Ovary (tissue), 9 donors: ENCODE results near the gene LAMC3. TPM values are rescaled to one million over a fixed set of nuclear protein-coding genes. Genes with fewer than 3 reads are reported as not detected.

ENCODE experiments used
- DNase-seq, 5 donors: peaks; one replicate each; pipeline ENCODE4 v3.0.0-alpha.2; 2019 to 2020
- H3K27ac ChIP-seq, 2 donors: fragments of 200-600 bp; one replicate each; pipeline versions ENCODE4 v1.5.1 to v1.8.0; 2019 to 2022
- H3K27me3 ChIP-seq: fragments of 200-600 bp; one replicate; pipeline ENCODE4 v1.8.0; 2022
- H3K36me3 ChIP-seq: fragments of 200-600 bp; sonication (generic); one replicate; pipeline ENCODE4 v1.5.1; 2019
- H3K4me1 ChIP-seq: one replicate; pipeline ENCODE4 v1.8.1; 2013; ENCODE audit warnings: mild to moderate bottlenecking, moderate library complexity; ENCODE audit not compliant: insufficient read depth
- H3K4me3 ChIP-seq: fragments of 200-600 bp; sonication (generic); one replicate; pipeline ENCODE4 v1.5.1; 2017
- H3K9me3 ChIP-seq, 2 donors: fragments of 200-600 bp in 1 of 2; sonication (generic) in 1 of 2; one replicate each; pipeline versions ENCODE4 v1.5.1 to v1.8.1; 2013 to 2019; ENCODE audit warnings: mild to moderate bottlenecking in 1 of 2, moderate library complexity in 1 of 2
- EP300 ChIP-seq: sonication (generic); formaldehyde crosslinking; IDR thresholded peaks from one replicate; pipeline ENCODE4 v1.6.1; 2017; ENCODE audit warnings: antibody characterized with exemption
- POLR2A ChIP-seq: fragments of 450-650 bp; IDR thresholded peaks from one replicate; pipeline ENCODE4 v1.6.1; 2017; ENCODE audit warnings: antibody characterized with exemption, mild to moderate bottlenecking, moderate library complexity
- WGBS, 3 donors: extraction: QIAGEN DNeasy Blood & Tissue Kit in 1 of 3; methylation state at CpG; one replicate each; pipeline versions ENCODE4 v1.1.5 to v1.1.7; 2013 to 2017; 5-methylcytosine and 5-hydroxymethylcytosine counted together
- intact Hi-C, 4 donors: fragments of 100-400 bp; cut with DNase I; formaldehyde crosslinking; loops; one replicate each; pipeline versions ENCODE4 v1.11.0 to v1.15.1; 2022 to 2023
- polyA plus RNA-seq, 2 donors: library from polyadenylated mRNA; stranded (reverse); fragments of 200-250 nt in 1 of 2; fragments of 350-450 nt in 1 of 2; fragmentation: Illumina TruSeq in 1 of 2; extraction: RNeasy Lipid Tissue Mini Kit (QIAGEN cat#74804) in 1 of 2; gene quantifications; one replicate each; pipeline ENCODE4 v1.2.3, GENCODE V29; 2013 to 2014
- total RNA-seq, 7 donors: library from RNA; depleted of rRNA in 2 of 7; stranded (reverse); fragments of >200 nt in 2 of 7; fragmentation: NEBNext Ultra II Directional in 3 of 7; extraction: Animal tissue kit (Norgen Biotek cat#: 25700) in 3 of 7; gene quantifications; one replicate each; pipeline versions ENCODE4 v1.1.0 to v1.2.4, GENCODE V29; 2016 to 2023
- TF ChIP-seq, protein P1 (sequence below), 3 donors: fragments of 450-650 bp in 2 of 3; fragments of 200-600 bp in 1 of 3; IDR thresholded peaks; one replicate each; pipeline versions ENCODE4 v1.5.1 to v1.8.0; 2016 to 2022; ENCODE audit warnings: antibody characterized with exemption in 3 of 3, mild to moderate bottlenecking in 1 of 3
- donor health status: DM: no; HTN: no; CAD: no; lungs with moderate emphysema.
- donor health status: DM: no; HTN: no; CAD: no.
- donor health status: Bipolar disorder and iron deficiency.
- donor health status: DM: yes; HTN: yes; CAD: no.
- donor health status: DM: no; HTN: no; CAD: no.
- donor health status: DM: yes; HTN: yes; CAD: no.

Gene LAMC3
- total and polyA plus RNA-seq, 9 donors, result 0.48 to 5.7 (median 1.8) TPM

DNA sequence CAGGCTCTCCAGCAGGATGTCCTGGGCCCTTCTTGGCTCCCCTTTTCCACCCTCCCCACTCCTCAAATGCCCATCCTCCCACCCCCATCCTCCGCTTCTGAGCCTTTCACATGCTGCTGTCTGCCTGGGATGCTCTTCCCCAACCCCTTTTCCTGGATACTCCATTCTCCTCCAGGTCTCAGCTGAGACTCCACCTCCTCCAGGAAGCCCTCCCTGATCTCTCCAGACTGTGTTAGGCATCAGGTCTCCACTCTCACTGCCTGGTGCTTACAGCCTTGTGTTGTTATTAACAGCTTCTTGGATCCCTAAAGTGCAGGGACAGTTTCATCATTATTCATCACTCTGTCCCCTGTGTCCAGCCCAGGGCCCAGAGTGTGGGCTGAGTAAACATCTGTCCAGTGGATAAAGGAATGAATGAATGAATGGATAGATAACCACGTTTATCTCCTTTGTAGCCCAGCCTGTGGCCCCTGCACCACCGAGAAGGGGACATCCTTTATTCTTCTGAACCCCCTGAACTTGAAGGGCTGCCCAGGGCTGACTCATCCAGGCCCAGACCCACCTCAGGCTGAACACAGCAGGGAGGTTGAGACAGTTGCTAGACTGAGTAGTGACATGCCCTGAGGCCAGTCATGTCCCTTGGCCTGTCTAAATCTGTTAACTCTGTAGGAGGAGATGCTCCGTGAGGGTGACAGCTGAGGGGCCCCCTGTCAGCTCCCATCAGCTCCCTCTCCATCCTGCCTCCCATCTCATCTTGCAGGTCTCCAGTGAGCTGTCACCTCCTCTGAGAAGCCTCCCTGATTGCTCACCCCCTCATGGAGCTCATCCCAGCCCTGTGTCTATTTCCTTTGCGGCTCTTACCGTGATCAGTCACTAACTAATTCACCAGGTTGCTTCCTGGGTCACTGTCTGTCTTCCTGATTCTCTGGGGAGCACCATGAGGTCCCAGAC lies 14.6 kb upstream of the LAMC3 start:
- Histone ChIP-seq H3K36me3 (no peaks in the 10 kb centered on the region), H3K27me3 (no peaks in the 10 kb centered on the region), H3K27ac (no peak overlapping the region), H3K4me1 (no peaks in the 10 kb centered on the region), H3K9me3 (no peaks in the 10 kb centered on the region), H3K4me3 (no peak overlapping the region)
- WGBS, 3 donors, result 68 to 81% (median 76%) methylated on average over 6 of the region's 6 CpGs
- DNase-seq, result no peak
- intact Hi-C loops, result loop anchor here in 1 of 4 donors (5.0 kb wide), 1 partner anchor 1447 kb away; no protein-coding TSS in a partner anchor
- TF ChIP-seq, protein P1, sequence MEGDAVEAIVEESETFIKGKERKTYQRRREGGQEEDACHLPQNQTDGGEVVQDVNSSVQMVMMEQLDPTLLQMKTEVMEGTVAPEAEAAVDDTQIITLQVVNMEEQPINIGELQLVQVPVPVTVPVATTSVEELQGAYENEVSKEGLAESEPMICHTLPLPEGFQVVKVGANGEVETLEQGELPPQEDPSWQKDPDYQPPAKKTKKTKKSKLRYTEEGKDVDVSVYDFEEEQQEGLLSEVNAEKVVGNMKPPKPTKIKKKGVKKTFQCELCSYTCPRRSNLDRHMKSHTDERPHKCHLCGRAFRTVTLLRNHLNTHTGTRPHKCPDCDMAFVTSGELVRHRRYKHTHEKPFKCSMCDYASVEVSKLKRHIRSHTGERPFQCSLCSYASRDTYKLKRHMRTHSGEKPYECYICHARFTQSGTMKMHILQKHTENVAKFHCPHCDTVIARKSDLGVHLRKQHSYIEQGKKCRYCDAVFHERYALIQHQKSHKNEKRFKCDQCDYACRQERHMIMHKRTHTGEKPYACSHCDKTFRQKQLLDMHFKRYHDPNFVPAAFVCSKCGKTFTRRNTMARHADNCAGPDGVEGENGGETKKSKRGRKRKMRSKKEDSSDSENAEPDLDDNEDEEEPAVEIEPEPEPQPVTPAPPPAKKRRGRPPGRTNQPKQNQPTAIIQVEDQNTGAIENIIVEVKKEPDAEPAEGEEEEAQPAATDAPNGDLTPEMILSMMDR (IDR thresholded peaks at IDR 0.05), result no peak
- TF ChIP-seq POLR2A, result no peak

DNA sequence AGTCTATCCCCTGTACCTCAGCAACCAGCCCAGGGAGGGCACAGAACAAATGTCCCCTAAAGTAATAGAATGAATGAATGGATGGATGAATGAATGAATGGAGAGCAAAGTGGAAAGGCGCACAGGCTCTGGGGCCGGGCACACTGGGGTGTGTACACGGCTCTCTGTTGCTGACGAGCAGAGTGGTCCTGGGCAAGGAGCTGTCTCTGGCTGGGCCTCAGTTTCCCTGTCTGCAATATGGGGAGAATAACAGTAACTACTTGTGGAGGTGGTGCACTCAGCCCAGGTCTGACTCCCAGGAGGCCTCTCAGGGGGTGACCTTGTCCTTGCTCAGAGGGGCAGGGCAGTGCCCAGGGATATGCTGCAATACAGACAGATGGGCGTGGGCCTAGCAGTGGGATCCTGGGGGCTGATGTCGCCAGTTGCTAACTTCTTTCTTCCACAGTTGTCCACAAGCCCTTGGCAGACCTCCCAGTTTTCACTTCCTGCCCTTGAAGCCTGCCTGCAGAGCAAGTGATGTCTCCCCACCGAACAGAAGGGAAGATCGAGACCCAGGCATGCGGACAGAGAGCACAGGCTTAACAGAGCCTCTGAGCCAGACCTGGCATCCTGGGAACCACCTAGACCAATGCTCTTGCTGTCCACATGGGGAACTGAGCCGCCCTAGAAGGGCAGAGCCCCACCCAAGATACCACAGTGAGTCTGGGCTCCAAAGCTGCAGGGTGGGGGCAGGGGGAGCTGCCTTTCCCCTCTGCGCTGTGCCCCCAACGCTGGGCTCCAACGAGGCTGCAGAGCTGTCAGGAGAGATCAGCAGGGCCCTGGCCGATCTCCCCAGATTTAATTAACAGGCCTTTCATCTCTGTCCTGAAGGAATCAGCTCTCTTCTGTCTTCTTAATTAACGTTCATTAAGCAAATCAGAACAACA lies 13.6 kb upstream of the LAMC3 start:
- no peaks in the 10 kb centered on the region for H3K9me3 ChIP-seq
- H3K27ac ChIP-seq, result no peak overlapping the region
- WGBS, 3 donors, result 46 to 49% (median 47%) methylated on average over 15 of the region's 15 CpGs
- no peak for TF ChIP-seq EP300
- TF ChIP-seq POLR2A, result no peak
- TF ChIP-seq, protein P1 (IDR thresholded peaks at IDR 0.05), result no peak
- H3K36me3 ChIP-seq, result no peaks in the 10 kb centered on the region
- H3K27me3 ChIP-seq, result no peaks in the 10 kb centered on the region
- H3K4me1 ChIP-seq, result no peaks in the 10 kb centered on the region
- no peak overlapping the region for H3K4me3 ChIP-seq
- DNase-seq, result no peak
- intact Hi-C loops, result loop anchor here in 1 of 4 donors (5.0 kb wide), 1 partner anchor 1448 kb away; no protein-coding TSS in a partner anchor

DNA sequence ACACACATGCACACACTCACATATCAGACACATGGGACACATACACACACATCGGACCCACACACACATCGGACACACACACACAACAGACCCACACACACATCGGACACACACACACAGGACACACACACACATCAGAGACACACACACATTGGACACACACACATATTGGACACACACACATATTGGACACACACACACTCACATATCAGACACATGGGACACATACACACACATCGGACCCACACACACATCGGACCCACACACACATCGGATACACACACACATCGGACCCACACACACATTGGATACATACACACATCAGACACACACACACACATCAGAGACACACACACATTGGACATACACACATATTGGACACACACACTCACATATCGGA lies 12.8 kb upstream of the LAMC3 start:
- intact Hi-C loops, result loop anchor here in 1 of 4 donors (5.0 kb wide), 1 partner anchor 1449 kb away; no protein-coding TSS in a partner anchor

More for the DNA sequence above, 12.8 kb upstream of the LAMC3 start:
- Histone ChIP-seq H3K36me3 (no peaks in the 10 kb centered on the region), H3K27ac (no peak overlapping the region), H3K4me3 (no peak overlapping the region), H3K27me3 (no peaks in the 10 kb centered on the region), H3K9me3 (no peaks in the 10 kb centered on the region), H3K4me1 (no peaks in the 10 kb centered on the region)
- 89 to 95% (median 92%) methylated on average over 8 of the region's 8 CpGs for WGBS, 3 donors
- no peak for TF ChIP-seq EP300
- TF ChIP-seq POLR2A, result no peak
- TF ChIP-seq, protein P1 (IDR thresholded peaks at IDR 0.05), result no peak
- DNase-seq, result no peak
